DOHH2 (cell line): Measurements from ENCODE around the gene SNTB2.

Source experiments
- EZH2phosphoT487 ChIP-seq: fragments of 200-600 bp; sonication (generic); IDR thresholded peaks from 2 replicates; pipeline ENCODE4 v1.6.1; 2017; ENCODE audit warnings: borderline replicate concordance, mild to moderate bottlenecking, antibody characterized with exemption, low read length, moderate library complexity, mixed read lengths
- TF ChIP-seq, protein P1 (sequence below): fragments of 200-600 bp; sonication (generic); IDR thresholded peaks from one replicate; pipeline ENCODE4 v1.5.1; 2014; ENCODE audit warnings: antibody characterized with exemption, mild to moderate bottlenecking, low read depth, low read length; ENCODE audit not compliant: poor library complexity, severe bottlenecking

DNA sequence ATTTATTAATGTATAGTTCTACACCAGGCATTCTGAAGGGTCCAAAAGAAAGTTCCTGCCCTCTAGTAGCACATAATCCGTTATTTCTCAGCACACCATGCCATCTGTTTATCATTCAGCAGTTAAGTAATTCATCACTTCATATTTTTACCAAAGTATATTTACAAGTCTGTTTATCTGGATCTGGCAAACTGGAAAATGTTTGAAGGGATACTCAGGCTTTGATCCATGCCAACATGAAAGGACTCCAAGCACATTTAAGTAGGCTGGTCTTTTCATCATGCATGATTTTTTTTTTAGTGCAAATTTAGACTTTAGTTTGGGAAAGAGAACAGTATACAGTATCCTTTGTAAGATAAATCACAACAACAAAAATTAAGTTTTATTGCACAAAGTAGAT, 120.1 kb downstream of the SNTB2 start:
- TF ChIP-seq, protein P1, sequence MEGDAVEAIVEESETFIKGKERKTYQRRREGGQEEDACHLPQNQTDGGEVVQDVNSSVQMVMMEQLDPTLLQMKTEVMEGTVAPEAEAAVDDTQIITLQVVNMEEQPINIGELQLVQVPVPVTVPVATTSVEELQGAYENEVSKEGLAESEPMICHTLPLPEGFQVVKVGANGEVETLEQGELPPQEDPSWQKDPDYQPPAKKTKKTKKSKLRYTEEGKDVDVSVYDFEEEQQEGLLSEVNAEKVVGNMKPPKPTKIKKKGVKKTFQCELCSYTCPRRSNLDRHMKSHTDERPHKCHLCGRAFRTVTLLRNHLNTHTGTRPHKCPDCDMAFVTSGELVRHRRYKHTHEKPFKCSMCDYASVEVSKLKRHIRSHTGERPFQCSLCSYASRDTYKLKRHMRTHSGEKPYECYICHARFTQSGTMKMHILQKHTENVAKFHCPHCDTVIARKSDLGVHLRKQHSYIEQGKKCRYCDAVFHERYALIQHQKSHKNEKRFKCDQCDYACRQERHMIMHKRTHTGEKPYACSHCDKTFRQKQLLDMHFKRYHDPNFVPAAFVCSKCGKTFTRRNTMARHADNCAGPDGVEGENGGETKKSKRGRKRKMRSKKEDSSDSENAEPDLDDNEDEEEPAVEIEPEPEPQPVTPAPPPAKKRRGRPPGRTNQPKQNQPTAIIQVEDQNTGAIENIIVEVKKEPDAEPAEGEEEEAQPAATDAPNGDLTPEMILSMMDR = no peak
- no peak for TF ChIP-seq EZH2phosphoT487
